ENCODE data around the gene SLC35G6.

Gene SLC35G6

DNA sequence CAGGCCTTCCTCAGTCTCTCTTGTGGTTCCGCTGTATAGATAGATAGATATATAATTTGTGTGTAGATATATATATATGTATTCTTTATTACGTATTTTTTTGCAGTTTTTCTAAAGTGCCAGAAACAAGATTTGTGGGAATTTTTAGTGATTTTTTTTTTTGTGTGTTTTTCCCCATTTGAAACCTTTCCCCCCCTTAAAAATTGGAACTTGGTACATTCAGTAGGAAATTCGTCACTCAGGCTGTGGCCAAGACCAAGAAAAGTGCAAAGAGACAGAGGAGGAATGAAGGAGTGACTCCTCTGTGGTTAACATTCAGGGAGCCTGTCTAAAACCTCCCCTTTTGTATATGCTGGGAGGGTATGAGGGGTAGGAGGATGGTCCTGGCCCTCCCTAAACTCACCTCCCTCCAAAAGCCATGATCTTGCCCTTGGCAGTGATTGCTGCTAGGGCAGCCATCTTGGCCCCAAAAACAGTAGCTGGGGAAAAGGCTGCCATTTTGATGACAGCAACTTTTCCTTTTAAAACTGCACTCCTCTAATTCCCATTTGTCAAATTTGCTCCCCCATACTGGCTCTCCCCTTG lies 21.2 kb upstream of the SLC35G6 start:
- DNase-seq (ENCODE audit: insufficient read length, low spot score) (no peak), FAIRE-seq (no peak)
- TF ChIP-seq TAF1 (IDR thresholded peaks at IDR 0.05; ENCODE audit: low read depth, low read length) (no peak), SPI1 (IDR thresholded peaks at IDR 0.05; ENCODE audit: low read depth, low read length) (no peak), POLR2AphosphoS5 (IDR thresholded peaks at IDR 0.05; ENCODE audit: low read depth, low read length) (no peak), POU2F2 (IDR thresholded peaks at IDR 0.05; ENCODE audit: low read depth, low read length) (no peak), PAX5 (IDR thresholded peaks at IDR 0.05; ENCODE audit: insufficient read depth, low read length, severe bottlenecking) (no peak), POLR2A (IDR thresholded peaks at IDR 0.05; ENCODE audit: low read depth, low read length) (no peak)

DNA sequence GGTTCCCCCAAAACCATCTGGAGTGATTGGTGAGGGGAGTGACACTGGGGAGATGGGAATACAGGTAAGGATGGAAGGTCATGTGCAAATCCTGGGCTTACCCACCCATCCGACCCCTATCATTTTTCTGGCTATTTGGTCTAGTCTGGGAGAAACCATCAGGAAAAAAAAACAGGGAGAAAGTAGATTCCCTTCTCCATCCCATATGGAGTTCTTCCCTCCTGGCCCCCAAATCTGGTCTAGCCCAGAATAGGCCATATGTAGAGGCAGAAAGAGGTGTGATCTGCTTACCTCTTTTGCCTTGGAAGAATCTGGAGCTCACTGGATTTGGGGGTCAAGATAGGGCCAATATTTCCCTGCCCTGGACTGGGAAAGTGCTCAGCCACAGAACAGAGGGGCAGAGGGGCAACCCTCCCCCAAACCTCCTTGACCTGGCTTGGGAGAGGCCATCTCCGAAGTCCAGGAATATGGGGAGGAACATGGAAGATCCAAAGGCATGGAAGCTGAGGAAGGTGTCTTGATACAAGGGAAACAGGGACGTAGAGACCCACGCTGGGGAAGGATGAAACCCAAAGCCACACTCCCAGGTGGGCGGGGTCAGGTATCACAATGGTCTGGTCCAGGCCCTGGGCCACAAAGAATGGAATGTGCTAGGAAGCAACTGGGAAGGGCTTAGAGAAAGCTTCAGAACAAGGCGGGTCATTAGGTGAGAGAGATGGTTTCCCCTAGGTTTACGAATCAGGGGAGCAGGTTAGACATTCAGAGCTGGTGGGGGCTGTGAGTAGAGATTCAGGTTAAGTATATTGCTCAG lies 20.2 kb upstream of the SLC35G6 start:
- FAIRE-seq: no peak
- no peak for DNase-seq (ENCODE audit: insufficient read length, low spot score)
- TF ChIP-seq TAF1 (IDR thresholded peaks at IDR 0.05; ENCODE audit: low read depth, low read length) (no peak), POLR2AphosphoS5 (IDR thresholded peaks at IDR 0.05; ENCODE audit: low read depth, low read length) (no peak), PAX5 (IDR thresholded peaks at IDR 0.05; ENCODE audit: insufficient read depth, low read length, severe bottlenecking) (no peak), SPI1 (IDR thresholded peaks at IDR 0.05; ENCODE audit: low read depth, low read length) (no peak), POLR2A (IDR thresholded peaks at IDR 0.05; ENCODE audit: low read depth, low read length) (no peak), POU2F2 (IDR thresholded peaks at IDR 0.05; ENCODE audit: low read depth, low read length) (no peak)

DNA sequence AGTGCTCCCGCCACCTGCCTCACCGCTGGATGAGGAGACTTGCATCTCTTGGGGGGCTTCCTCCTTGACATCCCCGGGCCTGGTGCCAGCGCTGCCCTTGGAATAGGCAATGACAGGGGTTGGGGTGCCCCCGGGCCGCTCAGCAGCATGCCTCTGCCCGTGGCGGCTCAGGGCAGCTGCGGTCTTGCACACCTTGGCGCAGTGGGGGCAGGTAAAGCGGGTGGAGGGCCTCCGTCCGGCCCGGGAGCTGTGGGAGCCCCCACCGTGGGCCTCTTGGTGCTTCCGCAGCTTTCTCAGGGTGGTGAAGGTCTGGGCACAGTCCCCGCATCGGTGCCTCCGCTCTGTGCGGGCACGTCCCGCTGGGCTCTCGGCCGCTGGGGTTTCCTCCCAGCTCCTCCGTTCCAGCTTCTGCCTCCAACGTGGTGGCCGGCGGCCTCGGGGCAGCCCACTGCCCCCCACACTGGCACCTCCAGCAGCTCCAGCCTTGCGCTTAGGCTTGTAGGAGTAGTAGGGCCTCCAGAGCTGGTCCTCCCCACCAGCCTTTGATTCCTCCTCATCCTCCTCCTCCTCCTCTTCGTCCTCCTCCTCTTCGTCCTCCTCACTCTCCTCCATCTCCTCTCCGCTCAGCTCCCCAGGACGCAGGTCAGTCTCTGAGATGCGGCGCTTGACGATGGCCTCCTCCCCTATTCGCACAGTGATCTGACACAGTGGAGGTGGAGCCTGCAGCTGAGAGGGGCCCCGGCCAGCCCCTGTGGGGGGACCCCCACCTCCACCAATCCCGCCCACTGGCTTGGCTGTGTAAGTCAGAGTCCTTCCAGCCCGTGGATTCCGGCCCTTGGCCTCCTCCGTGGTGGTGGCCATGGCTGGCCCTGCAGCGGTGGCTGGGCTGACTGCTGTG lies 18.5 kb upstream of the SLC35G6 start:
- DNase-seq (ENCODE audit: insufficient read length, low spot score) (no peak), FAIRE-seq (no peak)
- no peak for TF ChIP-seq TAF1 (IDR thresholded peaks at IDR 0.05; ENCODE audit: low read depth, low read length)
- TF ChIP-seq POLR2AphosphoS5 (IDR thresholded peaks at IDR 0.05; ENCODE audit: low read depth, low read length): no peak
- TF ChIP-seq POU2F2 (IDR thresholded peaks at IDR 0.05; ENCODE audit: low read depth, low read length): no peak
- TF ChIP-seq SPI1 (IDR thresholded peaks at IDR 0.05; ENCODE audit: low read depth, low read length): no peak
- no peak for TF ChIP-seq PAX5 (IDR thresholded peaks at IDR 0.05; ENCODE audit: insufficient read depth, low read length, severe bottlenecking)
- no peak for TF ChIP-seq POLR2A (IDR thresholded peaks at IDR 0.05; ENCODE audit: low read depth, low read length)

DNA sequence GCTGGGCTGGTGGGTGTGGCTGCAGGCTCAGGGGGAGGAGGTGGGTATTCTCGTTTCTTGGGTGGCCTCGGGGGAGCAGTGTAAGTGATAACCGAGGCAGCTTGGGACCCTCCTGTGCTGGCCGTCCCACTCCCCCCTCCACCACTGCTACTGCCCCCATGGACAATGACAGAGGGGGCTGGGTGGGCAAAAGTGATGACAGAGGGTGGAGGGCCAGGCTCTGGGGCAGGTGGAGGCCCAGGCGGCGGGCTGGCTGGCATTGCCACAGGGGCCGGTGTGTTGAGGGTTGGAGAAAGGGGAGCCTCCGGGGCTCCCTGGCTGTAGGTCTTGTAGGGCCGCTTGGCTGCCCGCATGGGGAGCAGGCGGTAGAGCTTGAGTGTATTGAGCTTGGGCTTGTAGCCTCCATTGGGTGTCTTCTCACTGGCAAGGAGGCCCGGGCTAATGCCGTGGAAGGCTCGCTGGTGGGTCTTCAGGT lies 17.8 kb upstream of the SLC35G6 start:
- FAIRE-seq (no peak), DNase-seq (ENCODE audit: insufficient read length, low spot score) (no peak)

DNA sequence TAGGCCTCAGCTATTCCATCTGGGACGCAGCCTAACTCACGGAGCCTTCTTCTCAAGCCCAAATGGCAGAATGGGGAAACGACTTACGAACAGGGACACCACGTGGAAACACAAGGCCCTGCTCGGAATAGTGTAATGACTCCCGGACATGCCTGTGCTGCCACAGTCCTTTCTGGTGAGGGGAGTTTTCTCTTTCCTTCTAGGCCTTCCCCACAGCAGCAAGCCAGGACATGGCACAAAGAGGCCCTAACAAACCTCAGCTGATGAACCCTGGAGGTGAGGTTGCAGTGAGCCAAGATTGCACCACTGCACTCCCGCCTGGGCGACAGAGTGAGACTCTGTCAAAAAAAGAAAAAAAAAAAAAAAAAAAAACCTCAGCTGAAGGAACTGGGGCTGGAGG lies 17.2 kb upstream of the SLC35G6 start:
- no peak for FAIRE-seq

More for the DNA sequence above, 17.8 kb upstream of the SLC35G6 start:
- no peak for TF ChIP-seq PAX5 (IDR thresholded peaks at IDR 0.05; ENCODE audit: insufficient read depth, low read length, severe bottlenecking)
- TF ChIP-seq SPI1 (IDR thresholded peaks at IDR 0.05; ENCODE audit: low read depth, low read length): no peak
- TF ChIP-seq TAF1 (IDR thresholded peaks at IDR 0.05; ENCODE audit: low read depth, low read length): no peak
- no peak for TF ChIP-seq POLR2A (IDR thresholded peaks at IDR 0.05; ENCODE audit: low read depth, low read length)
- TF ChIP-seq POU2F2 (IDR thresholded peaks at IDR 0.05; ENCODE audit: low read depth, low read length): no peak
- no peak for TF ChIP-seq POLR2AphosphoS5 (IDR thresholded peaks at IDR 0.05; ENCODE audit: low read depth, low read length)

DNA sequence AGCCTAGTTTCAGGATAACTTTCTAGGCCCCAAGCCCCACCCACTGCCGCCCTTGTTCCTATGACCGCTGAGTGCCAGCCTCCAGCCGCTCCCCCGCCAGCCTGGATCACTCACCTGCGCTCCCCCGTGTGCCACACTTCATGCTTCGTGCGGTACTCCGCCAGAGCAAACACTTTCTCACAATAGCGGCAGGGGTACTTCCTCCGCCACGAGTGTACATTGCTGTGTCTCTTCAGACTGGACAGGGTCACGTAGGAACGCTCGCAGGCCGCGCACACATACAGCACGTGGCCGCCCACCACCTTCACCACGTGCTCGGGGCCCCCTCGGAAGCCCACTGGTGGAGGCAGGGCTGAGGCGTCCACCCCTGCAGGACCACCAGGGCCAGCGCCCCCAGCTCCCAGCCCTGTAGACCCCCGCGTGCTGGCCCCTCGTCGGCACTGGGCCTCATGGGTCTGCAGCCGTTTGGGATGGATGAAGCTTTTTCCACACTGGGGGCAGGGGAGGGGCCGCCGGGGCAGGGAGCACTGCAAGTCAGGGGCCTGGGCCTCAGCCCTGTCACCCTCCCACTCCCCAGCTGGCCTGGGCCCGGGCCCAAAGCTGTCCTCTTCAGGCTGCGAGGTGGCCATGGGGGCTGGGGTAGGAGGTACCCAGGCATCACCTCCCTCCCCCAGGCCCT lies 15.5 kb upstream of the SLC35G6 start:
- DNase-seq (ENCODE audit: insufficient read length, low spot score) (no peak), FAIRE-seq (no peak)
- TF ChIP-seq POLR2AphosphoS5 (IDR thresholded peaks at IDR 0.05; ENCODE audit: low read depth, low read length): no peak
- TF ChIP-seq TAF1 (IDR thresholded peaks at IDR 0.05; ENCODE audit: low read depth, low read length): no peak
- TF ChIP-seq POLR2A (IDR thresholded peaks at IDR 0.05; ENCODE audit: low read depth, low read length): no peak
- no peak for TF ChIP-seq SPI1 (IDR thresholded peaks at IDR 0.05; ENCODE audit: low read depth, low read length)
- TF ChIP-seq POU2F2 (IDR thresholded peaks at IDR 0.05; ENCODE audit: low read depth, low read length): no peak
- TF ChIP-seq PAX5 (IDR thresholded peaks at IDR 0.05; ENCODE audit: insufficient read depth, low read length, severe bottlenecking): no peak

More for the DNA sequence above, 17.2 kb upstream of the SLC35G6 start:
- TF ChIP-seq PAX5 (IDR thresholded peaks at IDR 0.05; ENCODE audit: insufficient read depth, low read length, severe bottlenecking): no peak
- TF ChIP-seq SPI1 (IDR thresholded peaks at IDR 0.05; ENCODE audit: low read depth, low read length): no peak
- no peak for TF ChIP-seq POU2F2 (IDR thresholded peaks at IDR 0.05; ENCODE audit: low read depth, low read length)
- TF ChIP-seq POLR2A (IDR thresholded peaks at IDR 0.05; ENCODE audit: low read depth, low read length): no peak
- TF ChIP-seq POLR2AphosphoS5 (IDR thresholded peaks at IDR 0.05; ENCODE audit: low read depth, low read length): no peak
- TF ChIP-seq TAF1 (IDR thresholded peaks at IDR 0.05; ENCODE audit: low read depth, low read length): no peak
- no peak for DNase-seq (ENCODE audit: insufficient read length, low spot score)

DNA sequence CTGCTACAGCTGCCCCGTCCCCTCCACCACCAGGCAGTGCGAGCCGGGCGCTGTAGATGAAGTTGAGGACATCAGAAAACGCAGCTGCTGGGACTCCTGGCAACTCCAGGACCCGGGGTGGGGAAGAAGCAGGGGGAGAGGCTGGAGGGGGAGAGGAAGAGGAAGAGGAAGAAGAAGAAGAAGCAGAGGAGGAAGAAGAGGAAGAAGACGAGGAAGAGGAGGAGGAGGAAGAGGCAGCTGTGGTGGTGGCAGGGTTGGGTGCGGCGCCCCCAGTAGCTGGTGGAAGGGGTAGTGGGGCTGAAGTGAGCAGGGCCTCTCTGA lies 15.0 kb upstream of the SLC35G6 start:
- no peak for FAIRE-seq
- DNase-seq (ENCODE audit: insufficient read length, low spot score): no peak

DNA sequence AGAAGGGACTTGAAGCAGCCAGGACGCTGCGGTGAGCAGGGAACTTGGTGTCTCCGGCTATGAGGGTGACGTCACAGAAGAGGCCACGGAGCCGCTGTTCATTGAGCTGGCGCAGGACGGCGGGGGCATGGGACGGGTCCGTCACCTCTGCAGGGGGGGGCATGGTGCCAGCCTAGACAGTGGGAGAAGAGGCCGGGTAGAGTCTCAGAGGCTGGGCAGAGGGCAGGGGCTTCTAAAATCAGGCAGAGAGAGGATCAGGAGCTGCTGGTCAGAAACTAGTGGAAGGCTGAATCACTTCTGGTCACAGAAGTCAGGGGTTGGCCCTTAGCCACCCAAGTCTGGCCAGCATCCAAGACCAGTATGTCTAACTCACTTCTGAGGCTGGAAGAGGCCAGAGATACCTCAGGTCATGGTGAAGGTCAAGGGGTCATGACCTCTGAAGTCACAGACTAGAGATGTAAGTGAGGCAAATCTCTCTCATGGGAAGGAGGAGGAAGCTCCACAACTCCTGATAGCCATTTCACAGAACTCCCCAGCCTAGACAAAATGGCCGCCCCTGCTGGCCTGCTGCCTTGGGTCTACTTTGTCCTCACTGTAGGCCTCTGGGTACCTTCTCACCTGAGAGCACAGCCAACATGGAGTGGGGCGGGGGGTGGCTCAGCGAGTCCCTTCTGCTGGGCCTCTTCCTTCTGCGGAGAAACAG lies 14.5 kb upstream of the SLC35G6 start:
- TF ChIP-seq TAF1 (IDR thresholded peaks at IDR 0.05; ENCODE audit: low read depth, low read length): no peak
- DNase-seq (ENCODE audit: insufficient read length, low spot score) (no peak), FAIRE-seq (no peak)

More for the DNA sequence above, 15.0 kb upstream of the SLC35G6 start:
- TF ChIP-seq SPI1 (IDR thresholded peaks at IDR 0.05; ENCODE audit: low read depth, low read length) (no peak), POLR2A (IDR thresholded peaks at IDR 0.05; ENCODE audit: low read depth, low read length) (no peak), PAX5 (IDR thresholded peaks at IDR 0.05; ENCODE audit: insufficient read depth, low read length, severe bottlenecking) (no peak), POU2F2 (IDR thresholded peaks at IDR 0.05; ENCODE audit: low read depth, low read length) (no peak), TAF1 (IDR thresholded peaks at IDR 0.05; ENCODE audit: low read depth, low read length) (no peak), POLR2AphosphoS5 (IDR thresholded peaks at IDR 0.05; ENCODE audit: low read depth, low read length) (no peak)
